Measurements from ENCODE around the gene ACTR5.
A peak's percentile ranks its signal among the peaks of the same experiment; 100 is the strongest.
"Not testable (repeated sequence)": the region's sequence is repeated elsewhere in the genome, so short reads cannot be mapped to it uniquely, and the experiment has no call there.

ACTR5 gene

DNA sequence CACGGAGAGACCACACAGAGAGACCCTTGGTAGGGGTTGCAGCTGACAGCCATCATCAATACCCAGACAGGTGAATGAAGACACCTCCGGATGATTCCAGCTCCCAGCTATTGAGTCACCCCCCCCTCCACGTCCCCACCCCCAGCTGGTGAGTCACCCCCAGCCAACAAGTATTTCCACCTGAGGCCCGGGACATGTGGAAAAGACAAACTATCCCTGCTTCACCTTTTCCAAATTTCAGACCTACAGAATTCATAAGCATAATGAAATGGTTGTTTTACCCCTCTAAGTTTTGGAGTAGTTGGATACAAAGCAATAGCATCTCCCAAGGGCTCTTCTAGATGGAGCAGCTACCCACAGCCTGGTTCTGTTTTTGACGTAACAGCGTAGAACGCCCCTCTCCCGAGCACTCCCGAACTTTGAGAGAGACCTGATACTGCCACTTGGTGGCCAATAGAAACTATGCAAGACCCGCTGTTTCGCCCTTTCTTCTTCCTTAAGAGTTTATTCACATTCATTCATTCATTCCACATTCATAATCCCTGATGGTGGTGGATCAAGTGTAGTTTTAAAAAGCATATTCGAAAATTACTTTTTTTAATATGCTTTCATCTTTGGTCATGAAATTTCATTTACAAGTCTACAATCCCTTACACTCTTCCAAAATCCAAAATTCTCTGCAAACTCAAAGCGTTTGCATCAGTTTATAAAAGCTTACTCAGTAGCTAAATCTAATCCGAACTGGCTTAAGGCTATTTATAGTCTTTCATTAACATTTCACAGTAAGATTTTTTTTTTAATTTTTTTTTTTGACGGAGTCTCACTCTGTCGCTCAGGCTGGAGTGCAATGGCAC lies 42.2 kb downstream of the ACTR5 start:
- H3K4me3 ChIP-seq (ENCODE audit: low read depth, low read length) = no peak overlapping the region
- peak; percentile 47 for DNase-seq (ENCODE audit: low read depth)
- TF ChIP-seq, protein P1, sequence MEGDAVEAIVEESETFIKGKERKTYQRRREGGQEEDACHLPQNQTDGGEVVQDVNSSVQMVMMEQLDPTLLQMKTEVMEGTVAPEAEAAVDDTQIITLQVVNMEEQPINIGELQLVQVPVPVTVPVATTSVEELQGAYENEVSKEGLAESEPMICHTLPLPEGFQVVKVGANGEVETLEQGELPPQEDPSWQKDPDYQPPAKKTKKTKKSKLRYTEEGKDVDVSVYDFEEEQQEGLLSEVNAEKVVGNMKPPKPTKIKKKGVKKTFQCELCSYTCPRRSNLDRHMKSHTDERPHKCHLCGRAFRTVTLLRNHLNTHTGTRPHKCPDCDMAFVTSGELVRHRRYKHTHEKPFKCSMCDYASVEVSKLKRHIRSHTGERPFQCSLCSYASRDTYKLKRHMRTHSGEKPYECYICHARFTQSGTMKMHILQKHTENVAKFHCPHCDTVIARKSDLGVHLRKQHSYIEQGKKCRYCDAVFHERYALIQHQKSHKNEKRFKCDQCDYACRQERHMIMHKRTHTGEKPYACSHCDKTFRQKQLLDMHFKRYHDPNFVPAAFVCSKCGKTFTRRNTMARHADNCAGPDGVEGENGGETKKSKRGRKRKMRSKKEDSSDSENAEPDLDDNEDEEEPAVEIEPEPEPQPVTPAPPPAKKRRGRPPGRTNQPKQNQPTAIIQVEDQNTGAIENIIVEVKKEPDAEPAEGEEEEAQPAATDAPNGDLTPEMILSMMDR (conservative IDR thresholded peaks at IDR 0.05; ENCODE audit: low read depth, low read length) = peak; percentile 61

DNA sequence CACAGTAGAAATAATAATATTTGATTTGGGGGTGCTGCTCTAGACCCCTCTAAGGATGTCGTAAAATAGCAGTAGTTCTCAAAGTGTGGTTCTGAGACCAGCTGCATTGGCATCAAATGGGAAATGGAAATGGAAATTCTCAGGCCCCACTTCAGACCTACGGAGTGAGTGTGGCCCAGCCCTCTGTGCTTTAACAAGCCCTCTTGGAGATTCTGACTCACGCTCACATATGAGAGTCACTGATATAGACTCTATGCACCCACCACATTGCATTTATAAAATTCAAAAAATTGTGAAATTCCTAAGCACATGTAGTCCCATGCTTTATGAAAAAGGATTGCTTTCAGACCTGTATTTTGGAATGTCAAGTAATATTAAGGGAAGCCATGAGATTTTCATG lies 43.0 kb downstream of the ACTR5 start:
- no peak overlapping the region for H3K4me3 ChIP-seq (ENCODE audit: low read depth, low read length)
- TF ChIP-seq, protein P1 (conservative IDR thresholded peaks at IDR 0.05; ENCODE audit: low read depth, low read length) = no peak
- DNase-seq (ENCODE audit: low read depth) = no peak

DNA sequence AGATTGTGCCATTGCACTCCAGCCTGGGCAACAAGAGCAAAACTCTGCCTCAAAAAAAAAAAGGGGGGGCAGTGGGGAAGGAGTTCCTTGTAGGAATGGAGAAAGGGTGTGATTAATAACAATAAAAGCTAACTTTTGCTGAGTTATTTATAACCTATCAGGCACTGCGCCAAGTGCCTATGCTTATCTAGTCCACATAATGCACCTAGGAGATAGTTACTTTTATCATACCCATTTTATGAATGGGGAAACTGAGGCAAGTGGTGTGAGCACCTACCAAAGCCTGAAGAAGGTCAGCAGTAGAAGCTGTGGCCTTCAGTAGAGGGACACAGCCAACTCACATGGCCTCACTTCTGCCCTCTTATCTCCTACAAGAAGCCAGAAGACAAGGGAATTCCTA lies 43.7 kb downstream of the ACTR5 start:
- H3K4me3 ChIP-seq (ENCODE audit: low read depth, low read length) = no peak overlapping the region
- TF ChIP-seq, protein P1 (conservative IDR thresholded peaks at IDR 0.05; ENCODE audit: low read depth, low read length) = no peak
- DNase-seq (ENCODE audit: low read depth) = no peak

DNA sequence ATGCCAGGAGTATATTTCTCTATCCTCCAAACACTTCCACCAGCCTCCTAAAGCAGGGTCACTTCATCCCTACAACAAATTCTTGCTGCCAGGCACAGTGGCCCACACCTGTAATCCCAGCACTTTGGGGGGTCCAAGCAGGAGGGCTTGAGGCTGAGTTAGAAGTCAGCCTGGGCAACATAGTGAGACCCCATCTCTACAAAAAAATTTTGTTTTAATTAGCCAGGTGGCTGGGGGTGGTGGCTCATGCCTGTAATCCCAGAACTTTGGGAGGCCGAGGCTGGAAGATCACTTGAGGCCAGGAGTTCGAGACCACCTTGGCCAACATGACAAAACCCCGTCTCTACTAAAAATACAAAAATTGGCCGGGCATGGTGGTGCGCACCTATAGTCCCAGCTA lies 45.8 kb downstream of the ACTR5 start:
- DNase-seq (ENCODE audit: low read depth); H3K4me3 ChIP-seq (ENCODE audit: low read depth, low read length): not testable (repeated sequence)

DNA sequence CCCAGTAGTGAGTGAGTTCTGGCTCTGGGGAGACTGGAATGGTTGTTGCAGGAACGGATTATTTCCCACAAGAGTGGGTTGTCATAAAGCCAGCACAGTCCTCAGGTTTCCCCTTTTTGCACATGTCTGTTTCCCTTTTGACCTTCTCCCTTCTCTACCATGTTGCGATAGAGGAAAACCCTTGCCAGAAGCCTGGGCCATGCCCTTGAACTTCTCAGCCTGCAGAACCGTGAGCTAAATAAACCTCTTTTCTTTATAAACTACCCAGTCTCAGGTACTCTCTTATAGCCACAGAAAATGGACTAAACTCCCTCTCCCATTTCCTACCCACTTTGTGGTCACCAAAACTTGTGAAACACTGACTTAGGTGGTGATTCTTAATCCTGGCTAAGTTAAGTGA lies 50.0 kb downstream of the ACTR5 start:
- H3K4me3 ChIP-seq (ENCODE audit: low read depth, low read length) = no peak overlapping the region
- DNase-seq (ENCODE audit: low read depth) = no peak
- TF ChIP-seq, protein P1 (conservative IDR thresholded peaks at IDR 0.05; ENCODE audit: low read depth, low read length) = no peak

DNA sequence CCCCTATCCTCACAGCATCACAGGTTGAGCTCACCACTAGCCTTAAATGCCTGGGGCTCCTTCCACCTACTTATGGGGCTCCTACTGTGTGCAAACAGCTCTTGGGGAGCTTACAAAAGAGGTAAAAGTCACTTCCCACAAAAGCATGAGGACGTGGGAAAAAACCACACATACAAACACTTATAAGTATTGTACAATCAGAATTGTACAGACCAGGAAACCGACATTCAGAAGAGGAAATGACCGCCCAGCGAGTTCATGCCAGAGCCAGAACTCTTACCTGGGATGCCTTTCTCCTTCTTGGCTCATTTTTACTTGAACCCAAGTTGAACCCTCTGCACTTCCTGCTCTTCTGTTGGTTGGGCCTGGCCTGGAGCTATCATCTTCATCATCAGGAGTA lies 50.9 kb downstream of the ACTR5 start:
- H3K4me3 ChIP-seq (ENCODE audit: low read depth, low read length) = no peak overlapping the region
- DNase-seq (ENCODE audit: low read depth) = no peak

DNA sequence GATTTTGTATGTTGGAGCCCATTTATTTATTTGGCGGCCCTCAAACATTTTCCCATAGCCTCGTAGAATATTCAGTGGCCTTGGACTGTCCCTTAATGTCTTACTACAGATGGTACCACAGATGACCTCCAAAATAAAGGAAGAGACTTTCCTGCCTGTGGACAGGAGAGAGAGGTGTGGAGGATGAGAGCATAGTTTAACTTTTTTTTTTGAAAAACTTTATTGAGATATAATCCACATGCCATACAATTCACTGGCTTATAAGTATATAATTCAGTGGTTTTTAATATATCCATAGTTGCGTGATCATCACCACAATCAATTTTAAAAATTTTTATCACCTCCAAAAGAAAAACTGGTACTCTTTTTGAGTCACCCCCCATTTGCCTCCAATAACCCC lies 52.6 kb downstream of the ACTR5 start:
- TF ChIP-seq, protein P1 (conservative IDR thresholded peaks at IDR 0.05; ENCODE audit: low read depth, low read length) = no peak
- H3K4me3 ChIP-seq (ENCODE audit: low read depth, low read length) = no peak overlapping the region
- DNase-seq (ENCODE audit: low read depth) = no peak

More for the DNA sequence above, 50.9 kb downstream of the ACTR5 start:
- TF ChIP-seq, protein P1 (conservative IDR thresholded peaks at IDR 0.05; ENCODE audit: low read depth, low read length) = no peak

Data from choroid plexus epithelial cell (primary cell).